Renal cortical epithelial cell (primary cell): ENCODE results near the gene SLC29A1. TPM values are rescaled to one million over a fixed set of nuclear protein-coding genes. Genes with fewer than 3 reads are reported as not detected.

ENCODE experiments used
- DNase-seq: peaks from one replicate; pipeline ENCODE4 v3.0.0-alpha.2; 2011; ENCODE audit warnings: low read depth
- total RNA-seq: library from RNA; depleted of rRNA; stranded (reverse); fragments of >200 nt; gene quantifications from 2 replicates; pipeline ENCODE4 v1.2.3, GENCODE V29; 2014

The SLC29A1 gene
- total RNA-seq, 1 donor from 2014 or later: 15.3 TPM

GRCh38 chr6:44237021-44237812 is 13.8 kb downstream of the SLC29A1 start:
- DNase-seq: peak; percentile 99

GRCh38 chr6:44237813-44238433 is 14.5 kb downstream of the SLC29A1 start:
- no peak for DNase-seq

- DNase-seq: no peak
Observed at GRCh38 chr6:44238687-44239350, 15.4 kb downstream of the SLC29A1 start.

- DNase-seq: no peak
Observed at GRCh38 chr6:44243345-44243744, 19.9 kb downstream of the SLC29A1 start.

GRCh38 chr6:44245391-44245911 is 22.1 kb downstream of the SLC29A1 start:
- no peak for DNase-seq

GRCh38 chr6:44245912-44246662 is 22.7 kb downstream of the SLC29A1 start:
- DNase-seq: peak; percentile 51

- DNase-seq: peak; percentile 98
Observed at GRCh38 chr6:44246663-44247337, 23.4 kb downstream of the SLC29A1 start, which contains the start of gene HSP90AB1. Gene HSP90AB1 (plus strand): TSS chr6:44247101. CDS start chr6:44248630, 1,529 bp downstream.

DNA sequence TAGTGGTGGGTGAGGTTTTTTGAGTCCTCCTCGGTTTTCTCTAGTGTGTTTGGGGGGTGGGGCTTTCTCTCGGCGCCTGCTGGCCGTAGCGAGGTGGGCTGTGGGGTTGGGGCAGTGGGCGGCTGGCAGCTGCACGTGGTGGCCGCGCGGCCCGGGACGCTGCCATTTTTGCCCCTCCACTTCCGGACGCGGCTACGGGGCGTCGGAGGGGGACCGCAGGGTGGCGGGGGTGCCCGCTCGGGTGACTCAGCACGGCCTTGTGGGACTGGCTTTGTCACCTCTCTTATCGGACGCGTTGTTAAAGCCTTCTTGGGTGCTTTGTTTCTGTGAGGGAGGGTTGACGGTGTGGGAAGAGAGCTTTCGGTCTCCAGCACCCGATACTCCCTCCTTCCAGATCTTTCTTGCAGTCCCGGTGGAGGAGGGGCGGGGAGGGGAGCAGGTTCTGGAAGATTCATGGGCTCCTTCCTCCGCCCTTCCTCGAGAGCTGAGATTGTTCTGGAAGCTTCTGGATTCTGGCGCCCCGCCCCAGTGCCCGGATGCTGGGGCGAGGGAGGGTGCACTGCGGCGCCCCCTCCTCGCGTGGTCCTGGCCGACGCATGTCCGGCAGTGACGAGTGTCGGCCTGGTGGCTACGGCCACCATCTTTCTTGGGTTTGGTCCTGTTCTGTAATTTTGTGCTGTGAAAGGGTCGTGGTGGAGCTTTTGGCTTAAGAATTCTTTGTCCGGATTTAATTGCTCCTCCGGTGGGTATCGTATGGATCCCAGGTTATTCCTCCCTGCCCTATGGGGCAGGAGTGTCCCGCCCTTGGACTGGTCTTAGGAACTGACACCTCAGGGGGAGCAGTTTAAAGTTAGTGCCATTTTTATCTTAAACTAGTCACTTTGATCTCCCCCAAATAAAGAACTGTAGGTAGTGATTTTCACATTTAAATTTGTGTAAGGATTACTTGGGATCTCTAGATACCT is 24.2 kb downstream of the SLC29A1 start:
- peak; percentile 19 for DNase-seq

DNA sequence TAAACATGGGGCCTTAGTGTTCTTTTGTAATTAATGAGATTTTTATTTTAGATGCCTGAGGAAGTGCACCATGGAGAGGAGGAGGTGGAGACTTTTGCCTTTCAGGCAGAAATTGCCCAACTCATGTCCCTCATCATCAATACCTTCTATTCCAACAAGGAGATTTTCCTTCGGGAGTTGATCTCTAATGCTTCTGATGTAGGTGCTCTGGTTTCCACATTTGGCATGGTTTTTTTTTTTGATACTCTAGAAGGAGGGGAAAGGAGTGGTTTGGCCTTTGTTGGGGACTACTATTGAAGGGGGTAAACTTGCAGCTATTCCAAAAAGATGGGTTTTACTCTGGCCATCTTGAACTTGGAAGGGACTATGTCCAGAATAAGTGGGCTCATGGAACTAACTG is 25.2 kb downstream of the SLC29A1 start:
- DNase-seq: no peak

- no peak for DNase-seq
Observed at GRCh38 chr6:44249082-44249748, 25.8 kb downstream of the SLC29A1 start.

DNA sequence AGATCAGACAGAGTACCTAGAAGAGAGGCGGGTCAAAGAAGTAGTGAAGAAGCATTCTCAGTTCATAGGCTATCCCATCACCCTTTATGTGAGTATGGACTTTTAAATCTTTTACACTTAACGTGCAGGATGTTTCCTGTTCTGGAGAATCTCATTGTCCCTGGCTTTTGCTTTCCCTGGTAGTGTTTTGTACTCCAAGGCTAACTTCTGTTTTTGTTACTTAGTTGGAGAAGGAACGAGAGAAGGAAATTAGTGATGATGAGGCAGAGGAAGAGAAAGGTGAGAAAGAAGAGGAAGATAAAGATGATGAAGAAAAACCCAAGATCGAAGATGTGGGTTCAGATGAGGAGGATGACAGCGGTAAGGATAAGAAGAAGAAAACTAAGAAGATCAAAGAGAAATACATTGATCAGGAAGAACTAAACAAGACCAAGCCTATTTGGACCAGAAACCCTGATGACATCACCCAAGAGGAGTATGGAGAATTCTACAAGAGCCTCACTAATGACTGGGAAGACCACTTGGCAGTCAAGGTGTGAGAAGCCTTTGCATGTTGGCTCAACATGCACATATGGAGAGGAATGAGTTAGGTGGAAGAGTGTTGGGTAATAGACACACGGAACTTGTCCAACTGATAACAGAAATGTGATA is 26.8 kb downstream of the SLC29A1 start:
- no peak for DNase-seq

- DNase-seq: no peak
Observed at GRCh38 chr6:44250718-44251123, 27.3 kb downstream of the SLC29A1 start.

- DNase-seq: no peak
Observed at GRCh38 chr6:44251576-44252524, 28.5 kb downstream of the SLC29A1 start.

- no peak for DNase-seq
Observed at GRCh38 chr6:44253307-44254101, 30.1 kb downstream of the SLC29A1 start.

- DNase-seq: no peak
Observed at GRCh38 chr6:44254191-44255104, 31.1 kb downstream of the SLC29A1 start.
